HAP-1 (cell line): ENCODE results near the gene HDAC4.

Experiments
- DNase-seq, 2 experiments: peaks; one replicate each; pipeline ENCODE4 v3.0.0-alpha.2; 2016 to 2020; ENCODE audit warnings: low spot score in 2 of 2
- H3K27me3 ChIP-seq: fragments of 250-450 bp; sonication (Bioruptor Pico); 2 replicates; pipeline ENCODE4 v1.5.1; 2020; ENCODE audit warnings: low read depth, mild to moderate bottlenecking, moderate library complexity
- H3K36me3 ChIP-seq: fragments of 250-450 bp; sonication (Bioruptor Pico); replicated peaks from 2 replicates; pipeline ENCODE4 v1.5.1; 2020; ENCODE audit warnings: mild to moderate bottlenecking
- H3K4me1 ChIP-seq: fragments of 250-450 bp; sonication (Bioruptor Pico); 2 replicates; pipeline ENCODE4 v1.5.1; 2020; ENCODE audit warnings: mild to moderate bottlenecking
- H3K4me3 ChIP-seq: fragments of 250-450 bp; sonication (Bioruptor Pico); 2 replicates; pipeline ENCODE4 v1.5.1; 2020; ENCODE audit warnings: mild to moderate bottlenecking, moderate library complexity
- H3K9me3 ChIP-seq: fragments of 250-450 bp; sonication (Bioruptor Pico); 2 replicates; pipeline ENCODE4 v1.5.1; 2020; ENCODE audit warnings: mild to moderate bottlenecking, moderate library complexity
- in situ Hi-C: fragments of 300-500 bp; cut with MboI; formaldehyde crosslinking; loops from 3 replicates; pipeline ENCODE4 v1.14.3; 2020; ENCODE audit warnings: low sequenced_read_pairs, inconsistent platforms, mixed read lengths

HDAC4 gene

DNA sequence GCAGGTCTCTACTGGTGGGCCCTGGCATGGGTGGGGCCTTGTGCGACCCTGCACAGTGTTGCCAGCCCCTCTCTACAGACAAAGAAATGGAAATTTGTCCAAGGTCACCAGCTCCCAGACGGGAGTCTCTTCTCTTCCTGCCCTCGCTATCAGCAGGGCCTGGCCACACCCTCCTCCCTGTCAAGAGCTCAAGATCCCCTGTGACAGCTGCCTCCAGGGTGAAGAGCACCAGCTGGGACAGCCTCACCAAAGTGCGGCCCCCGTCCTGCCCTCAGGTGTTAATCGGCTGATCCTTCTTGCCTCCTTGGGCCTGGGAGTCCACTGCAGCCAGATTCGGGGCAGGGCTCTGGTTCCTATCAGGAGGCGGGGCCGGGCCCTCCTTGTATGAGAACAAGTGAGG, 293.9 kb downstream of the HDAC4 start:
- Histone ChIP-seq H3K4me1 (no peaks in the 10 kb centered on the region), H3K4me3 (no peak overlapping the region), H3K9me3 (no peaks in the 10 kb centered on the region), H3K27me3 (no peaks in the 10 kb centered on the region), H3K36me3 (no peaks in the 10 kb centered on the region)
- in situ Hi-C loops = no loop called here
- no peak for DNase-seq

DNA sequence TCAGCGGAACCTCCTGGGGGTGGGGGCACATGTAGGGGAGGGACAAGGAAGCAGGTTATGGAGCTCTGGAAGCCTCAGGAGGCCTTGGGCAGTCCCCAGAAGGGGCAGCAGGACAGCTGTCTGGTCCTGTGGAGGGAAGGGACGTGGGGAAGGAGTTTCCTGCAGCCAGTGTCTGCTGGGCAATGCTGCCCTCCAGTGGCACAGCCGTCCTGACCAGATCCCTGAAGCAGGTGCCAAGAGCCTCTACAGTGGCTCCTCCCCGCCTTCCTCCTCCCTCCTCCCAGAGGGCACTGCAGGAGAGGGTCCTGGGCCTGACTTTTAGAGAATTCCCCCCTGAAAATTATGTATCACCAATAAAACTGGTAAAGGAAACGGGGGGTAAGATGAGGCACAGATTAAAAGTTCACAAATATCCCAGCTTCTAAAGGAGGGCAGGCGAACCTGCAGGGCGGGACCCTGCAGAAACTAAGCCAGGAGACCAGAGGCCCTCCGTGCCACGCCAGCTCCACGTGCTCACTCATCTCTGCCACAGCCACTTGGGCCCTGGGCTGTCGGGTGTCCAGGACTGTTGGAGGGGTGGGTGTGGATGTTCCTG, 294.4 kb downstream of the HDAC4 start:
- in situ Hi-C loops = no loop called here
- peak in 1 of 2 experiments; percentile 57 for DNase-seq
- no peaks in the 10 kb centered on the region for H3K36me3 ChIP-seq
- no peak overlapping the region for H3K4me3 ChIP-seq
- no peaks in the 10 kb centered on the region for H3K4me1 ChIP-seq
- no peaks in the 10 kb centered on the region for H3K27me3 ChIP-seq
- no peaks in the 10 kb centered on the region for H3K9me3 ChIP-seq

DNA sequence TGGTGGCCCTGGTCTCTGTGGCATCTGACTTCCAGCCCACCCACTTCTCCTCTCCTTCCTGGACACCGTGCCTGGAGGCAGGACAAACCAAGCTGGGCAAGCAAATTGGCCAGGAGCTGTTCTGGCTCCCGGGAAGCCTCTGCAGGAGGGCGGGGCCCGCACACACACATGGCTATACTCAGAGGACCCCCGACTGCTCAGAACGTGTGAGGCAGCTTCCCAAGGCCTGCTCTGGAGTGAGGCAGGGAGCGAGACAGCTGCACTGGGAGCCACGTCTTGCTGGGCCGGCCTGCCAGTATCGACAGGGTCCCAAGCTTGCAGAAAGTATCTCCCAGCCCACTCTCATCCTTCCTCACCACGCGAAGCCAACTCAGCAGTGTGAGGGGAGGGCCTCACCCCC, 295.6 kb downstream of the HDAC4 start:
- DNase-seq = no peak
- H3K36me3 ChIP-seq = no peaks in the 10 kb centered on the region
- in situ Hi-C loops = no loop called here
- no peak overlapping the region for H3K4me3 ChIP-seq
- no peaks in the 10 kb centered on the region for H3K9me3 ChIP-seq
- no peaks in the 10 kb centered on the region for H3K4me1 ChIP-seq
- no peaks in the 10 kb centered on the region for H3K27me3 ChIP-seq

DNA sequence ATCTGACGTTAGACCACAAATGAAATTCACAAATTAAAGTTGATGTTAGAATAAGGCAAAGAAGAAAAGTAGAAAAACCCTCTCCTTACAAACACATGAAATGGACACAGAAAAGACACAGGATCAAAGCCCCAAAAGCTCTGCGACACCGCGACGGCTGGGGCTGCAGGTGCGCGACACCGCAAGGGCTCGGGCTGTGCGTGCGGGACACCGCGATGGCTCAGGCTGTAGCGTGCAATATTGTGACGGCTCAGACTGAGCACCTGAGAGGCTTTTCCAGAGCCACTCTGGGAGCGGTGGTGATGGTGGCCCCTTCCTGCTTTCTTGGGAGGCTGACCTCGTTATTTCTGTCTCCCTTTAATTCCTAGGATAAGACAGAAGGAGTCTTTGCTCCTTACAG, 296.0 kb downstream of the HDAC4 start:
- H3K36me3 ChIP-seq = no peaks in the 10 kb centered on the region
- no peaks in the 10 kb centered on the region for H3K4me1 ChIP-seq
- no peaks in the 10 kb centered on the region for H3K9me3 ChIP-seq
- no peaks in the 10 kb centered on the region for H3K27me3 ChIP-seq
- H3K4me3 ChIP-seq = no peak overlapping the region
- DNase-seq = no peak
- in situ Hi-C loops = no loop called here

DNA sequence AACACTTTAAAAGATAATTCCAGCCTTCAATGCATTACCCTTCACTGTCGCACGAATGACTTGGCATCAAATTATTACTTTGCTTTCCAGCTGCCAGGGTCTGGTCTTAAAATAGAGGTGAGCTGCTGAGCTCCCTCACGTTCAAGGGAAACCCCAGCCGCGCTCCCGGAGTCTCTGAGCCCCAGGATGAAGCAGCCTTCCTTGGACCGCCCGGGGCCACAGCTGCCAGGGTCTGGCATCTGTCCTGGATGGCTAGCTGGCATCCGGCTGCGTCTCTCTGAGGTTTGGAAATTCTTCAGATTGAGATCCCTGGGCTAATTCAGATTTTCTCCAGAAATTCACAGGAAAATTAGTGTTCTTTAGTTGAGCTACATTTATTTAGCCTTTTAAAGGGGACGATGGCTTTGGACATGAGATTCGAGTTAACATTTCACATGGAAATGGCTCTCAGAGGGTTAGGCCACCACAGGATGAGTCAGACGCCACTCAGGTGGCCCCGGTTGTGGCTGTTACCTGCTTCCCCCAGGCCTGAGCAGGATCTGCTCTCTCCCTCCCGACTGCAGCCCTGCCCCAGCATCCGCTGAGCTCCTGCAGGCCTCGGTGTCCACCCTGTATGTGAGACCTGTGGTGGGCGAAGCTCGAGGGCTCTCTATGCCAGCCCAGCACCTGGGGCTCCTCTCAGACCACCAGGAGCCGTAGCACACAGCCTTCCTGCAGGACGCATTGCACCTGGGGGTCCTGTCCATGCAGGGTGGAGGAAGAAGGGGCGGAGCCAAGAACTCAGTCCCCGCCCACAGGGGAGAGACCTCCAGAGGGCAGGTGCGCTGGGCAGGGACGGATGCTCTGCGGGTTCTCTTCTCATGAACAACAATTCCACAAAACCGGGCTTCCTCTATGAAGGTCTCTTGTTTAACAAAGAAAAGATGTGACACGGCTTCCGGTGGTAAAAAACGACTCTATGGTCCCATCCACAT, 297.4 kb downstream of the HDAC4 start:
- DNase-seq = no peak
- H3K4me3 ChIP-seq = no peak overlapping the region
- in situ Hi-C loops = no loop called here
- no peaks in the 10 kb centered on the region for H3K27me3 ChIP-seq
- H3K4me1 ChIP-seq = no peaks in the 10 kb centered on the region
- no peaks in the 10 kb centered on the region for H3K9me3 ChIP-seq
- H3K36me3 ChIP-seq = no peaks in the 10 kb centered on the region

DNA sequence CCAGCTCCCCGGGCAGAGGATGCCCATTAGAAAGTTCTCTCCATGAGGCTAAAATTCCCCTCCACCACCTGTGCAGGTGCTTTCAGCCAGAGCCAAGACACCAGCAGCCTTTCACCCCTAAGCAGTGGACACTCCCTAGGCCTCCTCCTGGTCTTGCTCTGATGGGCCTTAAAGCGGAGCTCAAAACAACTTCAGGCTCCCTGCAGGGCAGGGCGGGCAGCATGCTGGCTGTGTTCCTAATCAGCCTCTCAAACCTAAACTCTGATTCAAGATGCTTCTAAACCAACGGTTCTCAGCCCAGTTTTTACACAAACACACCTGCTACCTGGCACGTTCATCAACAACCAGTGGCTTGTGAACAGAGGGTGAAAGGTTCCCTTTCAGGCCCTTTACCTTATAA, 298.6 kb downstream of the HDAC4 start:
- no peak for DNase-seq
- Histone ChIP-seq H3K27me3 (no peaks in the 10 kb centered on the region), H3K4me1 (no peaks in the 10 kb centered on the region), H3K9me3 (no peaks in the 10 kb centered on the region), H3K4me3 (no peak overlapping the region), H3K36me3 (no peaks in the 10 kb centered on the region)
- in situ Hi-C loops = no loop called here

DNA sequence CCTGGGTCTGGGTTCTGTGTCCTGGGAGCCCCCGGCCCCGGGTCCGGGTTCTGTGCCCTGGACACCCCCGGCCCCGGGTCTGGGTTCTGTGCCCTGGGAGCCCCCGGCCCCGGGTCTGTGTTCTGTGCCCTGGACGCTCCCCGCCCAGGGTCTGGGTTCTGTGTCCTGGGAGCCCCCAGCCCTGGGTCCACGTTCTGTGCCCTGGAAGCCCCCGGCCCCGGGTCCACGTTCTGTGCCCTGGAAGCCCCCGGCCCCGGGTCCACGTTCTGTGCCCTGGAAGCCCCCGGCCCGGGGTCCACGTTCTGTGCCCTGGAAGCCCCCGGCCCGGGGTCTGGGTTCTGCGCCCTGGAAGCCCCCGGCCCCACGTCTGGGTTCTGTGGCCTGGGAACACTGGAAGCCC, 299.0 kb downstream of the HDAC4 start:
- in situ Hi-C loops = no loop called here
- H3K27me3 ChIP-seq = no peaks in the 10 kb centered on the region
- H3K4me1 ChIP-seq = no peaks in the 10 kb centered on the region
- H3K4me3 ChIP-seq = no peak overlapping the region
- no peaks in the 10 kb centered on the region for H3K36me3 ChIP-seq
- H3K9me3 ChIP-seq = no peaks in the 10 kb centered on the region
- DNase-seq = no peak

DNA sequence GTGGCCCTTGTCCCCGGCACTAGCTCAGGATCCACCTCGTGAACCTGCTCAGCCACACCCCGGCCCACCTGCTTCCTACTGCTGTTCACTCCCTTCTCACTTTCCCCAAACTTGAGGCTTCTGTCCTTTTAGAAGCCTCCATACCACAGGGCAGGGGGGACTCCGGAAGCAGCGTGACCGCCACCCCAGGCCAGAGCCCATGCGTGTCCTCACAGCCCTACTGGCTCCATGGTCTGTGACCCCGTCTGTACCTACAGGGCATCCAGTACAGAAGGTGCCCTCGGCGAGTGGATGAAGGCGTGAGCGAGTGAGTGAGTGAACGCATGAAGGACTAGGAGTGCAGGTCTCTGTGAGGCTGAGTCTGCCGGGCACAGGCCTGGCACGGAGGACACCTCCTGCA, 299.7 kb downstream of the HDAC4 start:
- in situ Hi-C loops = no loop called here
- DNase-seq = no peak
- H3K36me3 ChIP-seq = no peaks in the 10 kb centered on the region

DNA sequence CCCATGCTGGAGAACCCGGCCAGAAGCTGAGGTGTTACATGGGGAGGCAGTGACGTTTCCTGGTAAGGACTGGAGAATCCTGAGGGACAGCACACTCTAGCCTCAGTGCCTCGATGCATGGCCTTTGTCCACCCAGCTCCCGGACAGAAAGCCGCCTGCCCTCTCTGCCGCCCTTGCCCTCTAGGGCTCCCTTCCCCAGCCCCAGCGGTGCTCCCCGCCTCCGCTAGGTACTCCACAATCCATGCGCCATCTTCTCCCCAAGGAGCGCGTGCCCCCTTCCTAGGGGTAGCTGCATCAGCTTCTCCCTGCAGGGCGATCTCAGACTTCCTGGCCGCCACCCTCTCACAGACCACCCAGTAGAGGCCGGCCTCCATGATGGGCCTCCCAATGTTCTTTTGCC, 301.3 kb downstream of the HDAC4 start:
- no peaks in the 10 kb centered on the region for H3K9me3 ChIP-seq
- H3K27me3 ChIP-seq = no peaks in the 10 kb centered on the region
- H3K4me1 ChIP-seq = no peaks in the 10 kb centered on the region
- DNase-seq = no peak
- H3K4me3 ChIP-seq = no peak overlapping the region
- no peaks in the 10 kb centered on the region for H3K36me3 ChIP-seq
- in situ Hi-C loops = no loop called here

More for the DNA sequence above, 299.7 kb downstream of the HDAC4 start:
- H3K27me3 ChIP-seq = no peaks in the 10 kb centered on the region
- H3K4me1 ChIP-seq = no peaks in the 10 kb centered on the region
- H3K9me3 ChIP-seq = no peaks in the 10 kb centered on the region
- H3K4me3 ChIP-seq = no peak overlapping the region

DNA sequence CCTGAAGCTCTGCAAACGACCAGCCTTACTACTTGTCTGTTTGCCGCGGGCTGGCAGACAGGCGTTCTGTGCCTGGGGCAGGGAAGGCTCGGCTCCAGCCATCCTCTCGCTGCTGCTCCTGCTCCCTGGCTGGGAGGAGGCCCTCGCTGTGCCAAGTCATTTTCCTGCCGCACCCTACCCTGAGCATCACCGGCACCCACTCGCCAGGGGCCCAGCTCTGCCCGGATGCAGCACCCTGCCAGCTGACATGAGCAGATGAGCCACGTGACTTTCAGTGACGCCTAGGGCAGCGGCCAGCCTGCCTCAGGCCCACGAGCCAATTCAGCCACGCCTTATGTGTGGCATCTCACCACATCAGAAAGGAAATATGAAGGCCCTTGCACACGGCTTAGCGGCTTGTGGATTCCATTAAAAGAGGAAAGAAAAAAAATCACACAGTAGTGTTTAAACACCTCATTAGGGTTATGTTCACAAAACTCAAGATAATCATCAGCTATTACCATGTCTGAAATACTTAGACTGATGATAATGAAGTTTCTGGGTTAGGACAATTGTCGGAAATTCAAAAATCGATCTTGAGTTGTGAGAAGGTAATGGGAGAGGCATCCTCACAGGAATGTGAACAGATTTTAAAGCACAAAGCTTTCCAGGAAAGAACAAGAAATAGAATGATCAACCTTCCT, 302.4 kb downstream of the HDAC4 start:
- Histone ChIP-seq H3K27me3 (no peaks in the 10 kb centered on the region), H3K4me3 (no peak overlapping the region), H3K9me3 (no peaks in the 10 kb centered on the region), H3K4me1 (peaks cover 8% of the 10 kb centered on the region), H3K36me3 (no peaks in the 10 kb centered on the region)
- DNase-seq = no peak
- in situ Hi-C loops = no loop called here

DNA sequence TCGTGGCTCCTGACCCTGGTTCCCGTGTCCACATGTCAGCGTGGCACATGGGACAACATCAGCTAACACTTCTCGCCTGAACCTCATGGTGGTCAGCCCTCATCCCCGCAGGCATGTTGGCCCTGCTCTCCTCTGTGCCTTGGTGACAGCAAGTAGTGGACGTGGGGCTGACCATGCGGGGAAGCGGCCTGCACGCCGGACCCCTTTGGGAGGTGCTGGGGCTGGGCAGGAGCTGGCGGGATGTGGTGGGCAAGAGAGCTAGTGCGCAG, 303.5 kb downstream of the HDAC4 start:
- DNase-seq = no peak
- H3K4me3 ChIP-seq = no peak overlapping the region
- H3K36me3 ChIP-seq = no peaks in the 10 kb centered on the region
- in situ Hi-C loops = no loop called here
- H3K9me3 ChIP-seq = no peaks in the 10 kb centered on the region
- peaks cover 11% of the 10 kb centered on the region for H3K4me1 ChIP-seq
- H3K27me3 ChIP-seq = no peaks in the 10 kb centered on the region

DNA sequence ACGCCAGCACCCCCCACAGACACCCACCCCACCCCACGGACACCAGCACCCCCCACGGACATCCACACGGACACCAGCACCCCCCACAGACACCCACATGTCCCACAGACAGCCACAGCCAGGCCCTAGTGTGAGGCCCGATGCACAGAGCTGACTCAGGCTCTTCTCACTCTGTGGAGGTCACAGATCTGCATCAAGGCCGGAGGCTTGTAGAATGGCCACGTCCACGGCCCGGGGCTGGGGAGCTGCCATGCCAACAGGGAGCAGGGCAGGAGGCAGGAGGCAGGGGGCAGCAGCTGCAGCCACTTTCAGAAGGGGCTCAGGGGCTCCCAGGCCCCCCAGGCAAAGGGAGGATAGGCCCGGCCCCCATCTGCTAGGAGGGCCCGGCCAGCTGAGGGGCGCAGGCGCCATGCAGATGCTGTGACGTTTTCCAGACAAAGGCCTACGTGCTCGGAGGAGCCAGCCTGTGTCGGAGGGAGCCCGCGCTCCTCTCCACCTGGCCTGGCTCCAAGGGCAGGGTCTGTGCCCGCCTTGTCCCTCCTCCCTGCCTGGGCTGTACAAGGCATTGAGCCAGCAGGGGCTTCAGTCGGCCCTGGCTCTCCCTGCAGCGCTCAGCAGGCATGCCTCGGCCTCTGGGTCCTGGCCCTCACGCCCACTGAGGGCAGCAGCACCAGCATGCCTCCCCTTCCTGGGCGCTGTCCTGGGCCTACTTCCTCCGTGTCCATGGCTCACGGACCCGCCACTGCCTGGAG, 304.0 kb downstream of the HDAC4 start:
- in situ Hi-C loops = no loop called here
- H3K36me3 ChIP-seq = no peaks in the 10 kb centered on the region

DNA sequence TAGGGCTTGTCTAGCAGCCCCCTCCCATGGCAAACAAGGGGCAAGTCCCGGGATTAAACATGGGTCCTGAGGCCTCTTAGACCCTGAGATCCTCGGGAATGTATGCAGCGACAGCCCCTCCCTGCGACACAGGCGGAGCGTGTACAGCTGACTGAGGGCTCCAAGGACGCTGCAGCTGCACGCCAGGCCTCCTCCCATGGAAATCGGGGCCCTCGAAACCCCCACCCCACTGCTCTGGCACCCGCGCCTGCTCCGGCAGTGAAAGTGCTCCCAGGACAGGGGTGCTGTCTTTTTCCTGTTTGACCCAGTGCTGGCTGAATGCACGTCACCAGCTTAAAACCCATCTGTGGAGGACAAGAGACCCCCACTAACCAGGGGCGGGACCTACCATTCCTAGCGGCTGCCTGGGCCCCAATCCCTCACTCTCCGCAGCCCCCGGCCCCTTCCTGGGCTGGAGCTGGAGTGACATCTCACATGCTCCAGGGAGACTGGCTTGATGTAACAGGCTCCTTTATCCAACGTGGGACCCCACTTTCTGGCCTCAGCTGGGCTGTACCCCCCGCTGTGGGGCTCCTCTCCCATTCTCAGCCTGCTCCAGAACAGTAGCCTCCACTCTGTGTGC, 305.2 kb downstream of the HDAC4 start:
- Histone ChIP-seq H3K4me3 (no peak overlapping the region), H3K27me3 (no peaks in the 10 kb centered on the region), H3K9me3 (no peaks in the 10 kb centered on the region), H3K36me3 (no peaks in the 10 kb centered on the region), H3K4me1 (peaks cover 11% of the 10 kb centered on the region)
- in situ Hi-C loops = no loop called here
- DNase-seq = no peak

More for the DNA sequence above, 304.0 kb downstream of the HDAC4 start:
- H3K9me3 ChIP-seq = no peaks in the 10 kb centered on the region
- peaks cover 11% of the 10 kb centered on the region for H3K4me1 ChIP-seq
- no peak overlapping the region for H3K4me3 ChIP-seq
- no peaks in the 10 kb centered on the region for H3K27me3 ChIP-seq
- no peak for DNase-seq
